Measurements from ENCODE around the gene TBC1D8. TPM values are rescaled to one million over a fixed set of nuclear protein-coding genes. Genes with fewer than 3 reads are reported as not detected.

Gene TBC1D8
- total and polyA plus RNA-seq, 2 of the 8 experiments (the other 6 are each of a cell fraction or from before 2014, with no cell fraction given), result 20.8 to 21.8 TPM

GRCh38 chr2:101018934-101019333, 132.2 kb downstream of the TBC1D8 start:
- H2BK5ac ChIP-seq (ENCODE audit: low read depth, low read length), result no peak overlapping the region
- H3K9me3 ChIP-seq (ENCODE audit: insufficient read depth in 2 of 2, low read depth in 1 of 2, low read length in 1 of 2), result no peaks in the 10 kb centered on the region
- no peak overlapping the region for H3K14ac ChIP-seq (ENCODE audit: insufficient read length)
- H2AK5ac ChIP-seq (ENCODE audit: low read depth, low read length), result no peak overlapping the region
- H3K4me3 ChIP-seq (ENCODE audit: extremely low read depth in 1 of 4, insufficient read depth in 2 of 4, low read depth in 3 of 4, low read length in 4 of 4), result no peak overlapping the region
- no peaks in the 10 kb centered on the region for H3K79me1 ChIP-seq (ENCODE audit: low read depth, low read length)
- POLR2A ChIA-PET (ENCODE audit: partially characterized antibody), result no interaction called here
- H3K56ac ChIP-seq (replicated peaks; ENCODE audit: insufficient read length, low read depth, low read length), result no peak overlapping the region
- H2BK20ac ChIP-seq (ENCODE audit: low read length), result no peak overlapping the region
- H3K79me2 ChIP-seq (ENCODE audit: control insufficient read depth in 1 of 2, insufficient read depth in 2 of 2, low read length in 2 of 2), result no peaks in the 10 kb centered on the region
- no peak overlapping the region for H2AFZ ChIP-seq (ENCODE audit: low read length)
- H2BK12ac ChIP-seq (ENCODE audit: low read depth, low read length), result no peak overlapping the region
- FAIRE-seq (no peak), DNase-seq (ENCODE audit: low read depth in 1 of 2, low spot score in 2 of 2) (no peak)
- no peak overlapping the region for H2BK120ac ChIP-seq (replicated peaks; ENCODE audit: low read depth, low read length)
- H3K27ac ChIP-seq (ENCODE audit: low read depth, low read length), result no peak overlapping the region
- H3K4ac ChIP-seq (replicated peaks; ENCODE audit: insufficient read length, low read depth, low read length), result no peak overlapping the region
- CTCF ChIA-PET (ENCODE audit: partially characterized antibody), result interaction anchor here (1.6 kb wide), 1 partner anchor 244 kb away, joined by 3 read pairs; no protein-coding TSS in a partner anchor
- no peak overlapping the region for H4K91ac ChIP-seq (replicated peaks; ENCODE audit: insufficient read length, low read length)
- no peaks in the 10 kb centered on the region for H3K23me2 ChIP-seq (ENCODE audit: low read depth, low read length)
- 92% methylated on average over 8 of the region's 8 CpGs; no CpG with 5 or more reads in 1 of the 2 experiments for WGBS, 2 experiments (ENCODE audit: extremely low coverage in 1 of 2, insufficient coverage in 1 of 2, insufficient read length in 1 of 2, insufficient replicate concordance in 2 of 2, low coverage in 1 of 2, low lambda C conversion rate in 2 of 2, missing lambda C conversion rate in 1 of 2)
- no peak overlapping the region for H3K4me2 ChIP-seq (ENCODE audit: insufficient read depth in 1 of 2, low read depth in 2 of 2, low read length in 2 of 2)
- H3K4me1 ChIP-seq (replicated peaks in 1 of 4; ENCODE audit: control insufficient read depth in 3 of 4, insufficient read depth in 4 of 4, low read length in 3 of 4), result no peaks in the 10 kb centered on the region
- H4K8ac ChIP-seq (ENCODE audit: extremely low read depth, insufficient read depth, low read length), result no peak overlapping the region
- no peak overlapping the region for H3K23ac ChIP-seq (ENCODE audit: insufficient read length)
- no peak overlapping the region for H3K9ac ChIP-seq (replicated peaks in 1 of 4; ENCODE audit: extremely low read depth in 1 of 4, low read depth in 3 of 4, low read length in 3 of 4)
- no peaks in the 10 kb centered on the region for H4K20me1 ChIP-seq (replicated peaks in 1 of 2; ENCODE audit: control insufficient read depth in 1 of 2, insufficient read depth in 2 of 2, low read length in 2 of 2)
- no peaks in the 10 kb centered on the region for H3K27me3 ChIP-seq (replicated peaks in 1 of 4; ENCODE audit: control insufficient read depth in 3 of 4, extremely low read depth in 1 of 4, insufficient read depth in 3 of 4, low read length in 3 of 4)
- peaks cover 4 to 65% (median 19%) of the 10 kb centered on the region in 4 experiments for H3K36me3 ChIP-seq (ENCODE audit: control insufficient read depth in 2 of 4, insufficient read depth in 4 of 4, low read length in 3 of 4)
- H4K5ac ChIP-seq (ENCODE audit: insufficient read length, low read depth, low read length), result no peak overlapping the region
- no peak overlapping the region for H3K18ac ChIP-seq (ENCODE audit: extremely low read depth, low read length)
- H2BK15ac ChIP-seq (ENCODE audit: low read length), result no peak overlapping the region
- TF ChIP-seq EP300 (IDR thresholded peaks at IDR 0.05; ENCODE audit: borderline replicate concordance in 1 of 2, low read depth in 2 of 2, low read length in 2 of 2), result no peak
- no peak for TF ChIP-seq EZH2 (IDR thresholded peaks at IDR 0.05; ENCODE audit: low read depth, low read length, severe bottlenecking)
- TF ChIP-seq TAF1 (IDR thresholded peaks at IDR 0.05; ENCODE audit: low read depth, low read length), result no peak
